IPS-18a (cell line): ENCODE measurements around the gene PLEKHH1.

Experiments
- H3K27ac ChIP-seq: one replicate; pipeline ENCODE4 v1.5.1; 2013; ENCODE audit warnings: low read length
- H3K27me3 ChIP-seq: one replicate; pipeline ENCODE4 v1.6.1; 2013; ENCODE audit warnings: mild to moderate bottlenecking, low read length; ENCODE audit not compliant: control insufficient read depth, insufficient read depth
- H3K36me3 ChIP-seq: one replicate; pipeline ENCODE4 v1.6.1; 2013; ENCODE audit warnings: low read depth, low read length; ENCODE audit not compliant: control insufficient read depth
- H3K4me1 ChIP-seq: one replicate; pipeline ENCODE4 v1.6.1; 2013; ENCODE audit warnings: low read depth, low read length; ENCODE audit not compliant: control insufficient read depth
- H3K4me3 ChIP-seq: one replicate; pipeline ENCODE4 v1.5.1; 2013; ENCODE audit warnings: low read length
- H3K9ac ChIP-seq: one replicate; pipeline ENCODE4 v1.6.1; 2013; ENCODE audit warnings: mild to moderate bottlenecking, low read length, moderate library complexity
- H3K9me3 ChIP-seq: one replicate; pipeline ENCODE4 v1.6.1; 2013; ENCODE audit warnings: low read depth, low read length; ENCODE audit not compliant: control insufficient read depth

The PLEKHH1 gene

GRCh38 chr14:67577181-67577808 is 44.2 kb downstream of the PLEKHH1 start:
- H3K4me3 ChIP-seq, result no peak overlapping the region
- H3K36me3 ChIP-seq, result peaks cover 35% of the 10 kb centered on the region
- no peaks in the 10 kb centered on the region for H3K4me1 ChIP-seq
- no peak overlapping the region for H3K9ac ChIP-seq
- H3K9me3 ChIP-seq, result no peaks in the 10 kb centered on the region
- H3K27ac ChIP-seq, result no peak overlapping the region
- H3K27me3 ChIP-seq, result no peaks in the 10 kb centered on the region

- Histone ChIP-seq H3K36me3 (peaks cover 35% of the 10 kb centered on the region), H3K9me3 (no peaks in the 10 kb centered on the region), H3K4me3 (no peak overlapping the region), H3K4me1 (no peaks in the 10 kb centered on the region), H3K27me3 (no peaks in the 10 kb centered on the region), H3K27ac (no peak overlapping the region), H3K9ac (no peak overlapping the region)
These were observed 45.0 kb downstream of the PLEKHH1 start for GRCh38 chr14:67577909-67578749.

- Histone ChIP-seq H3K9ac (no peak overlapping the region), H3K27me3 (no peaks in the 10 kb centered on the region), H3K4me1 (no peaks in the 10 kb centered on the region), H3K4me3 (no peak overlapping the region), H3K36me3 (peaks cover 35% of the 10 kb centered on the region), H3K27ac (no peak overlapping the region), H3K9me3 (no peaks in the 10 kb centered on the region)
These were observed 46.0 kb downstream of the PLEKHH1 start for GRCh38 chr14:67579040-67579439.

- Histone ChIP-seq H3K4me3 (no peak overlapping the region), H3K36me3 (peaks cover 35% of the 10 kb centered on the region), H3K9ac (no peak overlapping the region), H3K9me3 (no peaks in the 10 kb centered on the region), H3K27me3 (no peaks in the 10 kb centered on the region), H3K4me1 (no peaks in the 10 kb centered on the region), H3K27ac (no peak overlapping the region)
These were observed 46.5 kb downstream of the PLEKHH1 start for GRCh38 chr14:67579636-67580035.

- H3K36me3 ChIP-seq, result peaks cover 35% of the 10 kb centered on the region
- H3K4me3 ChIP-seq, result no peak overlapping the region
- H3K9ac ChIP-seq, result no peak overlapping the region
- H3K27me3 ChIP-seq, result no peaks in the 10 kb centered on the region
- H3K27ac ChIP-seq, result no peak overlapping the region
- H3K9me3 ChIP-seq, result no peaks in the 10 kb centered on the region
- no peaks in the 10 kb centered on the region for H3K4me1 ChIP-seq
These were observed 47.5 kb downstream of the PLEKHH1 start for GRCh38 chr14:67580336-67581171.

DNA sequence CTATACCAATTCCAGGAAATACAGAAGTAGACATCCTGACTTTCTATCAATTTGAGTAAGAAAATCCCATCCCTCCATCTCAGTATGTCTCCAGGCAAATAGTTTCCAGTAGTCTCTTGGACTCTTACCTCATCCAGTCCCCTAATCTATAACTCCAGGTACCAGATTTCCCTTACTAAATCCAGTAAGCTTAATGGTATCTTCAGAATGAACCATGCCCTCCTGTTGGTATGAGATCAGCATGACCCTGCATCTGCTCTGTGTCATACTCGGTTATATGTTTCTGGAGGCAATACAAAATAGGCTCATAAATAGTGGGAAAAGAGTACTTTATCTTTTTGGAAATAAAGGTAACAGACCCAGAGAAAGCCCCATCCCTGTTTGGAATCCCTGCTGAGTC is 48.6 kb downstream of the PLEKHH1 start:
- H3K9me3 ChIP-seq, result no peaks in the 10 kb centered on the region
- no peak overlapping the region for H3K4me3 ChIP-seq
- no peak overlapping the region for H3K9ac ChIP-seq
- H3K4me1 ChIP-seq, result no peaks in the 10 kb centered on the region
- peaks cover 32% of the 10 kb centered on the region for H3K36me3 ChIP-seq
- no peaks in the 10 kb centered on the region for H3K27me3 ChIP-seq
- H3K27ac ChIP-seq, result no peak overlapping the region

GRCh38 chr14:67582061-67582460 is 49.0 kb downstream of the PLEKHH1 start:
- Histone ChIP-seq H3K4me3 (no peak overlapping the region), H3K27me3 (no peaks in the 10 kb centered on the region), H3K9me3 (no peaks in the 10 kb centered on the region), H3K36me3 (peaks cover 35% of the 10 kb centered on the region), H3K9ac (no peak overlapping the region), H3K27ac (no peak overlapping the region), H3K4me1 (no peaks in the 10 kb centered on the region)

DNA sequence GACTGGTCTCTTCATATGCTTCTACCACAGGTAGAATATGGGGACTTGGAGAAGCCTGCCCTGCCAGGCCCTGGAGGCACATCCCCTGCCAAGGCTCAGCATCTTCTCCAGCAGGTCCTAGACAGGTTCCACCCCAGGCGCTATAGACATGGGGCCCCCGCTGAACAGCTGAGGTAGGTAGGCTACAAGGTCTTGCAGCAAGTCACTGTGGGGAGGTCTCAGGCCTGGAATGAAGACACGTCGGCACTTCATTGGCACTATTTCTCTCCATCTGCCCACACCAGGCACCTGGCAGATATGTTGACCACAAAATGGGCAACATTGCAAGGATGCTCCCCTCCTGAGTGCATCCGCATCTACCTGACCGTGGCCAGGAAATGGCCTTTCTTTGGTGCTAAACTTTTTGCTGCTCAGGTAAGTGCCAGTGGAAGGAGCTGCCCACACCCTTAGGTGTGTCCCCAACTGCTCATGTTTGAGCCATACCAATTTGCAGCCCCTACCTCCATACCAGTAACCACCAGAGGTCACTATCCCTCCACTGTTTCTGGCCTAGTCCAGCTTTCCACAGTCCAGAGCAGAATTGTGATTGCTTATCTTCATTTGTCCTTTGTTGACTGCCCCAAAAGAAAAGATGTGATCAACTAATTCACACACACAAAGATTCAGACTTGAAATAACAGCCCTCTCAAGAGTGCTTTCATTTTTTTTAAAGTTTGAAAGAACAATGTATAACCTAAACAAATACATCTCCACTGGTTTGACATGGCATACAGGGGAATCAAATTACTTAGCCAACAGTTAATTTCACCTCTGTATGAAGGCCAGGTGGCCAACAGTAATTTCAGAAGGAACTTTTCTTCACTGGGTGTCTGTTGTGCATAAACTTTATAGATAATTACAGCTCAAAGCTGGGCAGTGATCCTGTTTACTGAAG is 50.9 kb downstream of the PLEKHH1 start:
- peaks cover 37% of the 10 kb centered on the region for H3K36me3 ChIP-seq
- H3K4me1 ChIP-seq, result no peaks in the 10 kb centered on the region
- no peaks in the 10 kb centered on the region for H3K27me3 ChIP-seq
- no peak overlapping the region for H3K9ac ChIP-seq
- no peak overlapping the region for H3K4me3 ChIP-seq
- H3K9me3 ChIP-seq, result no peaks in the 10 kb centered on the region
- H3K27ac ChIP-seq, result no peak overlapping the region

DNA sequence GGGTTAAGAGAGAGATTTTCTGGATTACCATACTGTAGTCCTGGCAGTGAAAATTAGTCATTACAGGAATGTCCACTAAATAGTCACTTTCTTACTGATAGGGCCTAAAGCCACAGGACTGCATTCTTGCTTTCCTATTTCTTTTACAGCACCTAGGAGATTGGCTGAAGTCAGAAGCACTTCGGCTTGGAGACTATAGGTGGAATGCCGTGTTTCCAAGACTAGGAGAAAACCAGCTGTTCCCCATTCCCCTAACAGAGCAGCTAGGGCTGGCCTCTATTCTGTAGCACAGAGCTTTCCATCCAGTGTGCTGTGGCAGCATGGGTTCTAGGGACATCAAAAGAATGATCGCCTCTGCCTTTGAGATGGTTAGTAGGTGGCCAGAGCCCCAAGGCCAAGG is 51.9 kb downstream of the PLEKHH1 start:
- Histone ChIP-seq H3K4me1 (no peaks in the 10 kb centered on the region), H3K4me3 (no peak overlapping the region), H3K9ac (no peak overlapping the region), H3K9me3 (no peaks in the 10 kb centered on the region), H3K27ac (no peak overlapping the region), H3K36me3 (peaks cover 28% of the 10 kb centered on the region), H3K27me3 (no peaks in the 10 kb centered on the region)

DNA sequence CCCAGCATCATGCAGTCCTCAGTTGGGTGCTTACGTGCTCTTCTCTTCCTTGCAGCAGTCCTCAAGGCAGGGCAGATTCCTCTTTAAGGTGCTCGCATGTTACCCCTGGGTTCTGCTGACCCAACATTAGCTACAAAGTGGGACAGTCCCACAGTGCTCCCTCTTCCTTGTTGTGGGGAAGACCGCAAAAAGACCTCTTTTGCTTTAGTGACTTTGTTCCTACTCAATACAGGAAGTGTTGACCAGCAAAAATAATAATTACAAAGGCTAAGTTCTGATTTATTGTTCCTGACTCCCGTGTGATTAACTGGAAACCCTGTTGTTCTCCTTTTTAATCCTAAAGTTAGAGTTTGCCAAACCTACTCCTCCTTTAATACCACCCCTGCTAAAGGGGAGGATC is 53.3 kb downstream of the PLEKHH1 start:
- H3K4me3 ChIP-seq, result no peak overlapping the region
- no peak overlapping the region for H3K27ac ChIP-seq
- no peak overlapping the region for H3K9ac ChIP-seq

More for the DNA sequence above, 53.3 kb downstream of the PLEKHH1 start:
- no peaks in the 10 kb centered on the region for H3K4me1 ChIP-seq
- H3K36me3 ChIP-seq, result peaks cover 18% of the 10 kb centered on the region
- H3K27me3 ChIP-seq, result no peaks in the 10 kb centered on the region
- H3K9me3 ChIP-seq, result no peaks in the 10 kb centered on the region
